IMR-90 (cell line): Measurements from ENCODE around the gene NUDT1. TPM values are rescaled to one million over a fixed set of nuclear protein-coding genes. Genes with fewer than 3 reads are reported as not detected.
A peak's percentile ranks its signal among the peaks of the same experiment; 100 is the strongest.

Source experiments
- ATAC-seq: fragments of 200-7000 bp; cut with Tn5 transposase; 2 replicates; pipeline ENCODE4 v1.9.1; 2020; ENCODE audit warnings: low read depth, mild to moderate bottlenecking, moderate library complexity
- BruUV-seq: library from RNA; stranded (reverse); fragments of 400-500 nt; replicated peaks from 2 replicates; lab custom pipeline; 2021; lab: Mats Ljungman, UMichigan
- CTCF ChIA-PET: fragments of 300-600 bp; formaldehyde crosslinking; extraction: SDS; loops from one replicate; lab custom pipeline; 2021; ENCODE audit warnings: antibody characterized with exemption; lab: Yijun Ruan, JAX
- POLR2A ChIA-PET: fragments of 300-600 bp; sonication (Branson Sonifier 250); formaldehyde crosslinking; loops from one replicate; lab custom pipeline; 2022; ENCODE audit warnings: antibody characterized with exemption; ENCODE audit not compliant: unreplicated experiment; lab: Charles Lee
- DNase-seq: peaks from one replicate; pipeline ENCODE4 v3.0.0; 2013
- H2AFZ ChIP-seq: replicated peaks from 2 replicates; pipeline ENCODE3; 2013; ENCODE audit warnings: low read length, mild to moderate bottlenecking; ENCODE audit not compliant: poor library complexity
- H2AK5ac ChIP-seq: 2 replicates; pipeline ENCODE4 v1.6.1; 2013; ENCODE audit warnings: low read depth, low read length, inconsistent platforms
- H2AK9ac ChIP-seq: replicated peaks from 2 replicates; pipeline ENCODE3; 2013; ENCODE audit warnings: mild to moderate bottlenecking, low read depth, low read length, moderate library complexity; ENCODE audit not compliant: poor library complexity
- H2BK120ac ChIP-seq: 2 replicates; pipeline ENCODE4 v1.6.1; 2013; ENCODE audit warnings: low read depth, low read length, inconsistent platforms
- H2BK15ac ChIP-seq: 3 replicates; pipeline ENCODE4 v1.6.1; 2013; ENCODE audit warnings: low read depth, low read length, inconsistent platforms
- H2BK20ac ChIP-seq: 2 replicates; pipeline ENCODE4 v1.6.1; 2013; ENCODE audit warnings: low read depth, mild to moderate bottlenecking, inconsistent platforms, low read length, moderate library complexity
- H2BK5ac ChIP-seq: 2 replicates; pipeline ENCODE4 v1.6.1; 2013; ENCODE audit warnings: mild to moderate bottlenecking, low read depth, low read length, inconsistent platforms; ENCODE audit not compliant: poor library complexity, severe bottlenecking
- H3K14ac ChIP-seq: replicated peaks from 2 replicates; pipeline ENCODE4 v1.6.1; 2013; ENCODE audit warnings: low read depth, low read length, inconsistent platforms
- H3K18ac ChIP-seq: 2 replicates; pipeline ENCODE4 v1.6.1; 2013; ENCODE audit warnings: low read depth, low read length, control low read depth
- H3K23ac ChIP-seq: 2 replicates; pipeline ENCODE4 v1.6.1; 2013; ENCODE audit warnings: low read depth, low read length, inconsistent platforms
- H3K27ac ChIP-seq: 2 replicates; pipeline ENCODE4 v1.5.1; 2013; ENCODE audit warnings: mild to moderate bottlenecking, control low read depth, low read length; ENCODE audit not compliant: insufficient read depth
- H3K27me3 ChIP-seq: 2 replicates; pipeline ENCODE4 v1.6.1; 2013; ENCODE audit warnings: low read length; ENCODE audit not compliant: control insufficient read depth, insufficient read depth
- H3K36me3 ChIP-seq: 2 replicates; pipeline ENCODE4 v1.6.1; 2013; ENCODE audit warnings: low read length, mixed read lengths; ENCODE audit not compliant: control insufficient read depth, insufficient read depth
- H3K4ac ChIP-seq: 2 replicates; pipeline ENCODE4 v1.6.1; 2013; ENCODE audit warnings: low read depth, low read length, inconsistent platforms
- H3K4me1 ChIP-seq: 2 replicates; pipeline ENCODE4 v1.6.1; 2013; ENCODE audit warnings: low read length, mixed read lengths; ENCODE audit not compliant: control insufficient read depth, insufficient read depth
- H3K4me2 ChIP-seq: 2 replicates; pipeline ENCODE4 v1.6.1; 2013; ENCODE audit warnings: low read depth, mild to moderate bottlenecking, control low read depth, low read length, moderate library complexity
- H3K4me3 ChIP-seq: 2 replicates; pipeline ENCODE4 v1.5.1; 2013; ENCODE audit warnings: low read depth, mild to moderate bottlenecking, control low read depth, low read length, moderate library complexity; ENCODE audit not compliant: insufficient read depth
- H3K56ac ChIP-seq: 2 replicates; pipeline ENCODE4 v1.6.1; 2013; ENCODE audit warnings: low read length, inconsistent platforms; ENCODE audit not compliant: insufficient read depth; ENCODE audit errors: extremely low read depth
- H3K79me1 ChIP-seq, 2 experiments: 2 replicates each; pipeline ENCODE4 v1.6.1; 2013; ENCODE audit warnings: low read length in 2 of 2, inconsistent platforms in 1 of 2, low read depth in 1 of 2
- H3K9ac ChIP-seq: 2 replicates; pipeline ENCODE4 v1.6.1; 2013; ENCODE audit warnings: low read depth, low read length, control low read depth
- H3K9me1 ChIP-seq: 2 replicates; pipeline ENCODE4 v1.6.1; 2013; ENCODE audit warnings: low read length, inconsistent platforms; ENCODE audit not compliant: insufficient read depth
- H3K9me3 ChIP-seq: 2 replicates; pipeline ENCODE4 v1.6.1; 2013; ENCODE audit warnings: low read length; ENCODE audit not compliant: control insufficient read depth, insufficient read depth
- H4K20me1 ChIP-seq: 2 replicates; pipeline ENCODE4 v1.6.1; 2013; ENCODE audit warnings: low read length, inconsistent platforms; ENCODE audit not compliant: insufficient read depth
- H4K5ac ChIP-seq: 2 replicates; pipeline ENCODE4 v1.6.1; 2013; ENCODE audit warnings: mild to moderate bottlenecking, low read depth, low read length, control low read depth
- H4K8ac ChIP-seq, 2 experiments: 2 replicates each; pipeline ENCODE4 v1.6.1; 2013; ENCODE audit warnings: low read depth in 2 of 2, low read length in 2 of 2, control low read depth in 1 of 2, inconsistent platforms in 1 of 2
- H4K91ac ChIP-seq: 2 replicates; pipeline ENCODE4 v1.6.1; 2013; ENCODE audit warnings: low read depth, low read length, inconsistent platforms; ENCODE audit not compliant: insufficient read depth
- BHLHE40 ChIP-seq: fragments of 150-350 bp; IDR thresholded peaks from 2 replicates; pipeline ENCODE4 v1.6.1; 2016; ENCODE audit warnings: mild to moderate bottlenecking, low read depth, low read length
- CHD1 ChIP-seq: IDR thresholded peaks from 2 replicates; pipeline ENCODE4 v1.6.1; 2012; ENCODE audit warnings: low read depth, low read length, improper control_type of control experiment
- CTCF ChIP-seq: conservative IDR thresholded peaks from 2 replicates; pipeline ENCODE4 v1.5.1; 2012; ENCODE audit warnings: mild to moderate bottlenecking, low read depth, low read length, improper control_type of control experiment
- FOS ChIP-seq: fragments of 150-350 bp; IDR thresholded peaks from 2 replicates; pipeline ENCODE4 v1.6.1; 2016; ENCODE audit warnings: low read depth, low read length
- MAFK ChIP-seq: IDR thresholded peaks from 2 replicates; pipeline ENCODE4 v1.6.1; 2012; ENCODE audit warnings: low read depth, low read length, improper control_type of control experiment
- MAZ ChIP-seq: IDR thresholded peaks from 2 replicates; pipeline ENCODE4 v1.6.1; 2012; ENCODE audit warnings: low read depth, mild to moderate bottlenecking, low read length, improper control_type of control experiment, moderate library complexity, borderline replicate concordance
- MXI1 ChIP-seq: IDR thresholded peaks from 2 replicates; pipeline ENCODE4 v1.6.1; 2012; ENCODE audit warnings: low read depth, mild to moderate bottlenecking, low read length, moderate library complexity, borderline replicate concordance
- POLR2A ChIP-seq: IDR thresholded peaks from 2 replicates; pipeline ENCODE4 v1.6.1; 2012; ENCODE audit warnings: mild to moderate bottlenecking, low read depth, low read length
- RAD21 ChIP-seq: IDR thresholded peaks from 2 replicates; pipeline ENCODE4 v1.6.1; 2012; ENCODE audit warnings: low read length, improper control_type of control experiment
- RCOR1 ChIP-seq: IDR thresholded peaks from 2 replicates; pipeline ENCODE4 v1.6.1; 2012; ENCODE audit warnings: mild to moderate bottlenecking, low read length, improper control_type of control experiment; ENCODE audit not compliant: insufficient replicate concordance
- RFX5 ChIP-seq: IDR thresholded peaks from 2 replicates; pipeline ENCODE4 v1.8.0; 2012; ENCODE audit warnings: low read depth, mild to moderate bottlenecking, low read length, moderate library complexity
- SMC3 ChIP-seq: fragments of 150-350 bp; IDR thresholded peaks from 2 replicates; pipeline ENCODE4 v1.6.1; 2016; ENCODE audit warnings: low read depth, mild to moderate bottlenecking, antibody characterized with exemption, low read length, moderate library complexity
- USF2 ChIP-seq: fragments of 150-350 bp; IDR thresholded peaks from 2 replicates; pipeline ENCODE4 v1.6.1; 2017; ENCODE audit warnings: mild to moderate bottlenecking, antibody characterized with exemption, low read length, low read depth
- WGBS, 2 experiments: methylation state at CpG; one replicate each; pipeline versions ENCODE4 v1.1.5 to v1.1.7; 2013; ENCODE audit warnings: missing lambda C conversion rate in 2 of 2; ENCODE audit not compliant: insufficient read length in 1 of 2; ENCODE audit errors: extremely low coverage in 2 of 2; 5-methylcytosine and 5-hydroxymethylcytosine counted together
- dilution Hi-C: fragments of 300-500 bp; cut with HindIII; formaldehyde crosslinking; loops from one replicate; pipeline ENCODE4 v1.14.3; 2018; ENCODE audit warnings: low sequenced_read_pairs; ENCODE audit not compliant: unreplicated experiment
- in situ Hi-C: fragments of 300-500 bp; cut with MboI; formaldehyde crosslinking; loops from 3 replicates; pipeline ENCODE4 v1.14.3; 2019; ENCODE audit warnings: low sequenced_read_pairs, inconsistent platforms, mixed read lengths
- intact Hi-C: fragments of 100-400 bp; cut with micrococcal nuclease; formaldehyde crosslinking; loops from 2 replicates; pipeline ENCODE4 v1.10.0; 2022
- polyA plus RNA-seq, 3 experiments: library from polyadenylated mRNA; depleted of rRNA; stranded (reverse); fragments of >200 nt; gene quantifications; 2 replicates each; pipeline ENCODE4 v1.2.3, GENCODE V29; 2012; ENCODE audit warnings: low replicate concordance in 1 of 3
- total RNA-seq: library from RNA; depleted of rRNA; stranded (reverse); fragments of >200 nt; gene quantifications from 2 replicates; pipeline ENCODE4 v1.2.3, GENCODE V29; 2012

Gene NUDT1
- total and polyA plus RNA-seq, 2 of the 4 experiments (the other 2 are of a cell fraction) = 33.4 to 49.1 TPM

- H3K27ac ChIP-seq = peak overlapping the region; percentile 76
- peaks cover 2% of the 10 kb centered on the region; the same call in 1 of the 2 replicates for H3K36me3 ChIP-seq
- H2BK5ac ChIP-seq = peak overlapping the region; percentile 77
- peaks cover 0 to 45% of the 10 kb centered on the region in 2 experiments; a peak in 2 of 4 replicates for H3K79me1 ChIP-seq
- ATAC-seq = peak; percentile 95
- peak overlapping the region; percentile 47 for H3K23ac ChIP-seq
- H3K4ac ChIP-seq = peak overlapping the region; percentile 93
- intact Hi-C loops (loop anchor here (5.0 kb wide), 2 partner anchors 63 to 218 kb away; partner anchors contain the start of gene SNX8), dilution Hi-C loops (no loop called here), in situ Hi-C loops (no loop called here)
- WGBS, 2 experiments = 59% methylated on average over 17 of the region's 24 CpGs; no CpG with 5 or more reads in 1 of the 2 experiments
- DNase-seq = peak; percentile 97
- H2AK5ac ChIP-seq = peak overlapping the region; percentile 100
- TF ChIP-seq RAD21 = peak; percentile 45
- no peak for TF ChIP-seq FOS
- peak; percentile 23; the same call in 1 of the 2 replicates for TF ChIP-seq SMC3
- TF ChIP-seq MAFK = no peak
- TF ChIP-seq POLR2A = peak; percentile 41; the same call in 1 of the 2 replicates
- no peak for TF ChIP-seq RCOR1
- TF ChIP-seq BHLHE40 = 0 out of 2 replicates have a peak, but pooled peaks have one; percentile 32
- TF ChIP-seq CTCF = peak; percentile 39
- TF ChIP-seq USF2 = peak; percentile 97
- no peak for TF ChIP-seq RFX5
- TF ChIP-seq CHD1 = no peak
- peak; percentile 98 for TF ChIP-seq MXI1
- peak; percentile 57; the same call in 1 of the 2 replicates for TF ChIP-seq MAZ
- H3K9ac ChIP-seq = peak overlapping the region; percentile 37
- peak overlapping the region; percentile 90 for H2BK20ac ChIP-seq
- CTCF ChIA-PET = interaction anchor here (1.1 to 1.8 kb wide), 2 partner anchors 69 to 99 kb away, joined by 3 to 9 read pairs; no protein-coding TSS in a partner anchor
- no peaks in the 10 kb centered on the region for H3K27me3 ChIP-seq
- peak overlapping the region; percentile 92 for H2AFZ ChIP-seq
- H4K5ac ChIP-seq = peak overlapping the region; percentile 57
- H3K4me1 ChIP-seq = peaks cover 16% of the 10 kb centered on the region
- H3K4me2 ChIP-seq = peak overlapping the region; percentile 1
- peak overlapping the region; percentile 94 for H3K14ac ChIP-seq
- POLR2A ChIA-PET = interaction anchor here (0.6 to 1.0 kb wide), 6 partner anchors 10 to 99 kb away, joined by 3 to 10 read pairs (median 3); no protein-coding TSS in a partner anchor
- peak overlapping the region; percentile 69 to 95 for H4K8ac ChIP-seq
- H3K4me3 ChIP-seq = no peak overlapping the region
- peak overlapping the region; percentile 2 for H3K18ac ChIP-seq
- H3K9me1 ChIP-seq = peaks cover 20% of the 10 kb centered on the region
- peak overlapping the region; percentile 84 for H3K56ac ChIP-seq
- no peaks in the 10 kb centered on the region for H3K9me3 ChIP-seq
- no TSS peak for BruUV-seq
- H2BK15ac ChIP-seq = peak overlapping the region; percentile 82; the same call in 2 of the 3 replicates
- peak overlapping the region; percentile 87 for H2BK120ac ChIP-seq
- H4K91ac ChIP-seq = peak overlapping the region; percentile 94
- H2AK9ac ChIP-seq = peak overlapping the region; percentile 63
- no peaks in the 10 kb centered on the region for H4K20me1 ChIP-seq
These were observed 7.1 kb downstream of the NUDT1 start for GRCh38 chr7:2248984-2249694.
